ENCODE measurements around the gene CGAS. TPM values are rescaled to one million over a fixed set of nuclear protein-coding genes. Genes with fewer than 3 reads are reported as not detected.

Gene CGAS
- total and polyA plus RNA-seq, 9 of the 15 experiments (the other 6 are each of a cell fraction or from before 2014, with no cell fraction given), result 0.01 to 0.32 (median 0.06) TPM; not detected in 2

- TF ChIP-seq ATF3 (IDR thresholded peaks at IDR 0.05) (peak; percentile 71), ATF3 (CRISPR knock-in tag; conservative IDR thresholded peaks at IDR 0.05) (no peak), NFIC (IDR thresholded peaks at IDR 0.05) (0 out of 2 replicates have a peak, but pooled peaks have one; percentile 13), JUNB (CRISPR knock-in tag; conservative IDR thresholded peaks at IDR 0.05) (no peak), ZBTB34 (CRISPR knock-in tag; IDR thresholded peaks at IDR 0.05) (no peak), CEBPZ (IDR thresholded peaks at IDR 0.05; ENCODE audit: borderline replicate concordance, low read depth, low read length) (no peak), SIX5 (IDR thresholded peaks at IDR 0.05; ENCODE audit: borderline replicate concordance in 1 of 2, insufficient read depth in 1 of 2, low read depth in 1 of 2, low read length in 2 of 2) (no peak), REST (IDR thresholded peaks at IDR 0.05; ENCODE audit: borderline replicate concordance) (no peak), REST (CRISPR knock-in tag; IDR thresholded peaks at IDR 0.05; ENCODE audit: low read depth) (no peak), SNRNP70 (optimal IDR thresholded peaks at IDR 0.05; ENCODE audit: low read depth, low read length) (no peak), FOXP1 (CRISPR knock-in tag; IDR thresholded peaks at IDR 0.05) (no peak), ARID1B (IDR thresholded peaks at IDR 0.05) (peak; percentile 60), PHB2 (IDR thresholded peaks at IDR 0.05; ENCODE audit: low read depth) (no peak), NFRKB (IDR thresholded peaks at IDR 0.05; ENCODE audit: low read depth) (no peak)
Measured at GRCh38 chr6:73418081-73418741, 33.9 kb downstream of the CGAS start (continued).

All from K562 (cell line).